Testis (tissue), 2 donors: ENCODE measurements around the gene ZNF462.

ENCODE experiments used
- POLR2A ChIP-seq: fragments of 450-650 bp; IDR thresholded peaks from one replicate; pipeline ENCODE4 v1.6.1; 2017; ENCODE audit warnings: antibody characterized with exemption, mild to moderate bottlenecking, moderate library complexity
- TF ChIP-seq, protein P1 (sequence below), 3 experiments: fragments of 450-650 bp in 2 of 3; fragments of 200-600 bp in 1 of 3; sonication (generic) in 1 of 3; IDR thresholded peaks; one replicate each; pipeline ENCODE4 v1.5.1; 2016 to 2019; ENCODE audit warnings: antibody characterized with exemption in 3 of 3, mild to moderate bottlenecking in 2 of 3, moderate library complexity in 1 of 3

DNA sequence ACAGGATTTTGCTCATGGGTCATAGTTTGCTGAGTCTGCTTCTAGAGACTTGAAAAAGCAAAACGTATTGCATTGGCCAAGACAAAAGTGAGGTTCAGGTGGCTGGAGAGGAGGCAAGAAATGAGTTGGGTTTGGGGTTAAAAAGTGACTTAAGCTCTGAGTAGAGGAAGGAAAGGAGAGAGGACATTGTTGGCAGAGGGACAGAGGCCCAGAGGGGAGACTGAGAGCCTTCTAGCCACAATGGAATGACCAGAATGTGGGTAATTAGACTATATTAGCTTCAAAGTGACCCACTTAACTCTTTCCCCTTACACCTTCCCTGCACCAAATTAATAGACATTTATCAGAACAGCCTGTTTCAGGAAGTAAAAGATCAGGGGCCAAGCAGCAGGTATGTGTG is 188.4 kb downstream of the ZNF462 start:
- TF ChIP-seq, protein P1, sequence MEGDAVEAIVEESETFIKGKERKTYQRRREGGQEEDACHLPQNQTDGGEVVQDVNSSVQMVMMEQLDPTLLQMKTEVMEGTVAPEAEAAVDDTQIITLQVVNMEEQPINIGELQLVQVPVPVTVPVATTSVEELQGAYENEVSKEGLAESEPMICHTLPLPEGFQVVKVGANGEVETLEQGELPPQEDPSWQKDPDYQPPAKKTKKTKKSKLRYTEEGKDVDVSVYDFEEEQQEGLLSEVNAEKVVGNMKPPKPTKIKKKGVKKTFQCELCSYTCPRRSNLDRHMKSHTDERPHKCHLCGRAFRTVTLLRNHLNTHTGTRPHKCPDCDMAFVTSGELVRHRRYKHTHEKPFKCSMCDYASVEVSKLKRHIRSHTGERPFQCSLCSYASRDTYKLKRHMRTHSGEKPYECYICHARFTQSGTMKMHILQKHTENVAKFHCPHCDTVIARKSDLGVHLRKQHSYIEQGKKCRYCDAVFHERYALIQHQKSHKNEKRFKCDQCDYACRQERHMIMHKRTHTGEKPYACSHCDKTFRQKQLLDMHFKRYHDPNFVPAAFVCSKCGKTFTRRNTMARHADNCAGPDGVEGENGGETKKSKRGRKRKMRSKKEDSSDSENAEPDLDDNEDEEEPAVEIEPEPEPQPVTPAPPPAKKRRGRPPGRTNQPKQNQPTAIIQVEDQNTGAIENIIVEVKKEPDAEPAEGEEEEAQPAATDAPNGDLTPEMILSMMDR (IDR thresholded peaks at IDR 0.05) = no peak
- no peak for TF ChIP-seq POLR2A
